ENCODE data around the gene TCF3. TPM values are rescaled to one million over a fixed set of nuclear protein-coding genes. Genes with fewer than 3 reads are reported as not detected.

TCF3 gene
- total and polyA plus RNA-seq, 2 of the 8 experiments (the other 6 are each of a cell fraction or from before 2014, with no cell fraction given) = 241 to 348 TPM

- Histone ChIP-seq H3K27me3 (replicated peaks in 1 of 4; ENCODE audit: control insufficient read depth in 3 of 4, extremely low read depth in 1 of 4, insufficient read depth in 3 of 4, low read length in 3 of 4) (no peaks in the 10 kb centered on the region), H3K4me3 (ENCODE audit: extremely low read depth in 1 of 4, insufficient read depth in 2 of 4, low read depth in 3 of 4, low read length in 4 of 4) (no peak overlapping the region), H3K14ac (ENCODE audit: insufficient read length) (no peak overlapping the region), H2BK20ac (ENCODE audit: low read length) (no peak overlapping the region), H2BK5ac (ENCODE audit: low read depth, low read length) (no peak overlapping the region), H3K9ac (replicated peaks in 1 of 4; ENCODE audit: extremely low read depth in 1 of 4, low read depth in 3 of 4, low read length in 3 of 4) (no peak overlapping the region), H3K4me2 (ENCODE audit: insufficient read depth in 1 of 2, low read depth in 2 of 2, low read length in 2 of 2) (no peak overlapping the region), H3K23ac (ENCODE audit: insufficient read length) (no peak overlapping the region), H2BK120ac (replicated peaks; ENCODE audit: low read depth, low read length) (no peak overlapping the region), H2AK5ac (ENCODE audit: low read depth, low read length) (no peak overlapping the region), H3K56ac (replicated peaks; ENCODE audit: insufficient read length, low read depth, low read length) (no peak overlapping the region), H3K4ac (replicated peaks; ENCODE audit: insufficient read length, low read depth, low read length) (no peak overlapping the region), H2BK15ac (ENCODE audit: low read length) (no peak overlapping the region), H2AFZ (ENCODE audit: low read length) (no peak overlapping the region), H3K36me3 (ENCODE audit: control insufficient read depth in 2 of 4, insufficient read depth in 4 of 4, low read length in 3 of 4) (peaks cover 26 to 79% (median 61%) of the 10 kb centered on the region in 4 experiments), H3K27ac (ENCODE audit: low read depth, low read length) (no peak overlapping the region), H3K4me1 (replicated peaks in 1 of 4; ENCODE audit: control insufficient read depth in 3 of 4, insufficient read depth in 4 of 4, low read length in 3 of 4) (peaks cover 0 to 8% (median 4%) of the 10 kb centered on the region in 4 experiments; a peak in 3 of 7 replicates), H2BK12ac (ENCODE audit: low read depth, low read length) (no peak overlapping the region), H3K9me3 (ENCODE audit: insufficient read depth in 2 of 2, low read depth in 1 of 2, low read length in 1 of 2) (no peaks in the 10 kb centered on the region), H3K79me2 (ENCODE audit: control insufficient read depth in 1 of 2, insufficient read depth in 2 of 2, low read length in 2 of 2) (peaks cover 0 to 4% of the 10 kb centered on the region in 2 experiments; a peak in 1 of 4 replicates), H4K91ac (replicated peaks; ENCODE audit: insufficient read length, low read length) (no peak overlapping the region), H4K5ac (ENCODE audit: insufficient read length, low read depth, low read length) (no peak overlapping the region), H3K23me2 (ENCODE audit: low read depth, low read length) (no peaks in the 10 kb centered on the region), H4K20me1 (replicated peaks in 1 of 2; ENCODE audit: control insufficient read depth in 1 of 2, insufficient read depth in 2 of 2, low read length in 2 of 2) (peaks cover 19 to 32% of the 10 kb centered on the region in 2 experiments), H3K18ac (ENCODE audit: extremely low read depth, low read length) (no peak overlapping the region), H3K79me1 (ENCODE audit: low read depth, low read length) (peaks cover 3% of the 10 kb centered on the region; the same call in 1 of the 2 replicates), H4K8ac (ENCODE audit: extremely low read depth, insufficient read depth, low read length) (no peak overlapping the region)
- POLR2A ChIA-PET (ENCODE audit: partially characterized antibody) = interaction anchor here (0.6 to 4.8 kb wide), 3 partner anchors 13 to 322 kb away, joined by 3 to 26 read pairs (median 3); partner anchors contain the start of gene UQCR11
- FAIRE-seq = no peak
- CTCF ChIA-PET (ENCODE audit: partially characterized antibody) = interaction anchor here (0.6 to 2.2 kb wide), 5 partner anchors 13 to 53 kb away, joined by 3 to 10 read pairs (median 3); partner anchors contain the start of gene UQCR11
- TF ChIP-seq POLR2A (IDR thresholded peaks at IDR 0.05; ENCODE audit: control extremely low read depth in 1 of 2, low read depth in 2 of 2, low read length in 2 of 2) (no peak), HDAC6 (IDR thresholded peaks at IDR 0.05; ENCODE audit: low read depth, low read length) (no peak), CTBP2 (IDR thresholded peaks at IDR 0.05; ENCODE audit: borderline replicate concordance, insufficient read depth, insufficient read length, low read length) (no peak), SIRT6 (IDR thresholded peaks at IDR 0.05; ENCODE audit: low read length) (no peak), FOSL1 (IDR thresholded peaks at IDR 0.05; ENCODE audit: insufficient read depth, low read depth, low read length) (no peak), ATF2 (IDR thresholded peaks at IDR 0.05; ENCODE audit: low read length) (no peak), BCL11A (IDR thresholded peaks at IDR 0.05; ENCODE audit: low read depth in 2 of 2, low read length in 2 of 2) (no peak), EGR1 (IDR thresholded peaks at IDR 0.05; ENCODE audit: borderline replicate concordance, low read depth, low read length) (no peak), PHF8 (conservative IDR thresholded peaks at IDR 0.05; ENCODE audit: low read depth, low read length) (no peak), TEAD4 (IDR thresholded peaks at IDR 0.05; ENCODE audit: low read depth, low read length) (no peak)
- 92% methylated on average over 10 of the region's 18 CpGs; no CpG with 5 or more reads in 1 of the 2 experiments for WGBS, 2 experiments (ENCODE audit: extremely low coverage in 1 of 2, insufficient coverage in 1 of 2, insufficient read length in 1 of 2, insufficient replicate concordance in 2 of 2, low coverage in 1 of 2, low lambda C conversion rate in 2 of 2, missing lambda C conversion rate in 1 of 2)
- no peak for DNase-seq (ENCODE audit: low read depth in 1 of 2, low spot score in 2 of 2)
These were observed 32.7 kb downstream of the TCF3 start for GRCh38 chr19:1619703-1620102.

All from H1 (cell line).